Activated naive CD8-positive, alpha-beta T cell treated with anti-CD3 and anti-CD28 coated beads, Interleukin-2, amount 50 U/mL, for 16 hours (primary cell): ENCODE results near the gene GUCA2A.
"Not testable (repeated sequence)": the region's sequence is repeated elsewhere in the genome, so short reads cannot be mapped to it uniquely, and the experiment has no call there.

Experiments
- DNase-seq: peaks from one replicate; pipeline ENCODE4 v3.0.0-alpha.2; 2020; ENCODE audit warnings: low read depth, low spot score

Gene GUCA2A

GRCh38 chr1:42164551-42165420, at the start of gene GUCA2A:
GUCA2A (minus strand) TSS chr1:42164745; CDS start chr1:42164712, 33 bp downstream.
- no peak for DNase-seq

GRCh38 chr1:42211224-42211623, 46.7 kb upstream of the GUCA2A start:
- no peak for DNase-seq

GRCh38 chr1:42210421-42211133, 46.0 kb upstream of the GUCA2A start:
- DNase-seq: no peak

- no peak for DNase-seq
Measured at GRCh38 chr1:42209526-42210251, 45.1 kb upstream of the GUCA2A start.

GRCh38 chr1:42206930-42207329, 42.4 kb upstream of the GUCA2A start:
- not testable (repeated sequence) for DNase-seq

GRCh38 chr1:42206164-42206563, 41.6 kb upstream of the GUCA2A start:
- DNase-seq: no peak

- DNase-seq: no peak
Measured at GRCh38 chr1:42201986-42202385, 37.4 kb upstream of the GUCA2A start.

- no peak for DNase-seq
Measured at GRCh38 chr1:42198251-42198650, 33.7 kb upstream of the GUCA2A start.

GRCh38 chr1:42195841-42196240, 31.3 kb upstream of the GUCA2A start:
- DNase-seq: no peak

- no peak for DNase-seq
Measured at GRCh38 chr1:42192106-42192505, 27.6 kb upstream of the GUCA2A start.

GRCh38 chr1:42191319-42191718, 26.8 kb upstream of the GUCA2A start:
- DNase-seq: no peak

GRCh38 chr1:42189931-42190853, 25.6 kb upstream of the GUCA2A start:
- DNase-seq: no peak

- no peak for DNase-seq
Measured at GRCh38 chr1:42186152-42186551, 21.6 kb upstream of the GUCA2A start.

- no peak for DNase-seq
Measured at GRCh38 chr1:42184616-42185015, 20.1 kb upstream of the GUCA2A start.

- DNase-seq: no peak
Measured at GRCh38 chr1:42183957-42184268, 19.4 kb upstream of the GUCA2A start.

- DNase-seq: no peak
Measured at GRCh38 chr1:42183210-42183956, 18.8 kb upstream of the GUCA2A start.

GRCh38 chr1:42181687-42182086, 17.1 kb upstream of the GUCA2A start:
- DNase-seq: no peak

GRCh38 chr1:42179900-42180329, 15.4 kb upstream of the GUCA2A start:
- no peak for DNase-seq

- DNase-seq: no peak
Measured at GRCh38 chr1:42179275-42179674, 14.7 kb upstream of the GUCA2A start.

- DNase-seq: no peak
Measured at GRCh38 chr1:42178249-42178648, 13.7 kb upstream of the GUCA2A start.
